IPS-15b (cell line): ENCODE measurements around the gene P2RX2.

ENCODE experiments used
- H3K27me3 ChIP-seq: one replicate; pipeline ENCODE4 v1.6.1; 2013; ENCODE audit warnings: low read length; ENCODE audit not compliant: control insufficient read depth, insufficient read depth
- H3K36me3 ChIP-seq: one replicate; pipeline ENCODE4 v1.6.1; 2013; ENCODE audit warnings: low read length; ENCODE audit not compliant: control insufficient read depth, insufficient read depth
- H3K4me1 ChIP-seq: one replicate; pipeline ENCODE4 v1.6.1; 2013; ENCODE audit warnings: mild to moderate bottlenecking, low read length; ENCODE audit not compliant: control insufficient read depth, insufficient read depth
- H3K4me3 ChIP-seq: one replicate; pipeline ENCODE4 v1.5.1; 2013; ENCODE audit warnings: low read depth, low read length
- H3K9ac ChIP-seq: one replicate; pipeline ENCODE4 v1.6.1; 2013; ENCODE audit warnings: low read depth, mild to moderate bottlenecking, low read length
- H3K9me3 ChIP-seq: one replicate; pipeline ENCODE4 v1.6.1; 2013; ENCODE audit warnings: mild to moderate bottlenecking, low read length; ENCODE audit not compliant: control insufficient read depth, insufficient read depth

P2RX2 gene

GRCh38 chr12:132585177-132585576 is 33.4 kb upstream of the P2RX2 start:
- no peak overlapping the region for H3K4me3 ChIP-seq
- H3K9me3 ChIP-seq = no peaks in the 10 kb centered on the region
- H3K9ac ChIP-seq = no peak overlapping the region
- H3K36me3 ChIP-seq = no peaks in the 10 kb centered on the region
- peaks cover 55% of the 10 kb centered on the region for H3K27me3 ChIP-seq
- no peaks in the 10 kb centered on the region for H3K4me1 ChIP-seq

- no peak overlapping the region for H3K9ac ChIP-seq
- H3K4me1 ChIP-seq = no peaks in the 10 kb centered on the region
- H3K9me3 ChIP-seq = no peaks in the 10 kb centered on the region
- no peak overlapping the region for H3K4me3 ChIP-seq
- H3K27me3 ChIP-seq = peaks cover 65% of the 10 kb centered on the region
- no peaks in the 10 kb centered on the region for H3K36me3 ChIP-seq
These were observed 31.6 kb upstream of the P2RX2 start for GRCh38 chr12:132586929-132587328.

- H3K27me3 ChIP-seq = peaks cover 70% of the 10 kb centered on the region
- no peak overlapping the region for H3K9ac ChIP-seq
- H3K4me3 ChIP-seq = no peak overlapping the region
- no peaks in the 10 kb centered on the region for H3K9me3 ChIP-seq
- no peaks in the 10 kb centered on the region for H3K4me1 ChIP-seq
- no peaks in the 10 kb centered on the region for H3K36me3 ChIP-seq
These were observed 30.8 kb upstream of the P2RX2 start for GRCh38 chr12:132587781-132588180.

- Histone ChIP-seq H3K27me3 (peaks cover 74% of the 10 kb centered on the region), H3K9ac (no peak overlapping the region), H3K4me1 (no peaks in the 10 kb centered on the region), H3K9me3 (no peaks in the 10 kb centered on the region), H3K4me3 (no peak overlapping the region), H3K36me3 (no peaks in the 10 kb centered on the region)
These were observed 30.3 kb upstream of the P2RX2 start for GRCh38 chr12:132588319-132588718.

- Histone ChIP-seq H3K36me3 (no peaks in the 10 kb centered on the region), H3K9me3 (no peaks in the 10 kb centered on the region), H3K9ac (no peak overlapping the region), H3K27me3 (peaks cover 77% of the 10 kb centered on the region), H3K4me3 (no peak overlapping the region), H3K4me1 (no peaks in the 10 kb centered on the region)
These were observed 29.5 kb upstream of the P2RX2 start for GRCh38 chr12:132588821-132589669.

GRCh38 chr12:132591107-132591935 is 27.3 kb upstream of the P2RX2 start:
- H3K27me3 ChIP-seq = peaks cover 75% of the 10 kb centered on the region
- no peaks in the 10 kb centered on the region for H3K36me3 ChIP-seq
- H3K4me1 ChIP-seq = no peaks in the 10 kb centered on the region
- H3K9ac ChIP-seq = no peak overlapping the region
- H3K9me3 ChIP-seq = no peaks in the 10 kb centered on the region
- no peak overlapping the region for H3K4me3 ChIP-seq

- Histone ChIP-seq H3K9ac (no peak overlapping the region), H3K9me3 (no peaks in the 10 kb centered on the region), H3K27me3 (peaks cover 80% of the 10 kb centered on the region), H3K4me1 (no peaks in the 10 kb centered on the region), H3K36me3 (no peaks in the 10 kb centered on the region), H3K4me3 (no peak overlapping the region)
These were observed 26.1 kb upstream of the P2RX2 start for GRCh38 chr12:132592282-132592970.

GRCh38 chr12:132593071-132593470 is 25.5 kb upstream of the P2RX2 start:
- H3K9me3 ChIP-seq = no peaks in the 10 kb centered on the region
- no peak overlapping the region for H3K9ac ChIP-seq
- peaks cover 78% of the 10 kb centered on the region for H3K27me3 ChIP-seq

GRCh38 chr12:132593521-132593920 is 25.1 kb upstream of the P2RX2 start:
- H3K4me3 ChIP-seq = no peak overlapping the region

More at GRCh38 chr12:132593071-132593470, 25.5 kb upstream of the P2RX2 start:
- Histone ChIP-seq H3K4me1 (no peaks in the 10 kb centered on the region), H3K36me3 (no peaks in the 10 kb centered on the region), H3K4me3 (no peak overlapping the region)

GRCh38 chr12:132593938-132594358 is 24.6 kb upstream of the P2RX2 start:
- no peaks in the 10 kb centered on the region for H3K9me3 ChIP-seq
- no peaks in the 10 kb centered on the region for H3K36me3 ChIP-seq
- H3K27me3 ChIP-seq = peaks cover 70% of the 10 kb centered on the region
- H3K4me1 ChIP-seq = no peaks in the 10 kb centered on the region
- no peak overlapping the region for H3K4me3 ChIP-seq
- H3K9ac ChIP-seq = no peak overlapping the region

More at GRCh38 chr12:132593521-132593920, 25.1 kb upstream of the P2RX2 start:
- H3K9ac ChIP-seq = no peak overlapping the region
- H3K9me3 ChIP-seq = no peaks in the 10 kb centered on the region
- H3K4me1 ChIP-seq = no peaks in the 10 kb centered on the region
- H3K36me3 ChIP-seq = no peaks in the 10 kb centered on the region
- peaks cover 74% of the 10 kb centered on the region for H3K27me3 ChIP-seq

- Histone ChIP-seq H3K9me3 (no peaks in the 10 kb centered on the region), H3K36me3 (no peaks in the 10 kb centered on the region), H3K27me3 (peaks cover 64% of the 10 kb centered on the region), H3K9ac (no peak overlapping the region), H3K4me1 (no peaks in the 10 kb centered on the region), H3K4me3 (no peak overlapping the region)
These were observed 23.4 kb upstream of the P2RX2 start for GRCh38 chr12:132595183-132595582.
